SKM-1 treated with dmso at 0.1 percent for 144 hours (cell line): Measurements from ENCODE around the gene LCE6A.

ENCODE experiments used
- DNase-seq: peaks from one replicate; lab custom pipeline; 2025; ENCODE audit not compliant: unreplicated experiment; lab: John Stamatoyannopoulos, UW

LCE6A gene

GRCh38 chr1:152873495-152873894 lies 30.8 kb downstream of the LCE6A start:
- no peak for DNase-seq

- DNase-seq, result no peak
These were observed 34.2 kb downstream of the LCE6A start for GRCh38 chr1:152876827-152877226.

GRCh38 chr1:152878042-152878441 lies 35.4 kb downstream of the LCE6A start, which contains the start of gene SMCP:
TSS of gene SMCP (plus strand) at chr1:152878322. CDS start at chr1:152884423, 6,101 bp downstream.
- no peak for DNase-seq

GRCh38 chr1:152879559-152880198 lies 37.0 kb downstream of the LCE6A start:
- no peak for DNase-seq

- DNase-seq, result no peak
These were observed 37.7 kb downstream of the LCE6A start for GRCh38 chr1:152880316-152880715.

GRCh38 chr1:152880907-152881306 lies 38.3 kb downstream of the LCE6A start:
- DNase-seq, result no peak

GRCh38 chr1:152884085-152884484 lies 41.4 kb downstream of the LCE6A start:
- no peak for DNase-seq

GRCh38 chr1:152884506-152884905 lies 41.9 kb downstream of the LCE6A start:
- no peak for DNase-seq

GRCh38 chr1:152884966-152885624 lies 42.4 kb downstream of the LCE6A start:
- DNase-seq, result no peak

GRCh38 chr1:152886085-152886484 lies 43.4 kb downstream of the LCE6A start:
- no peak for DNase-seq

GRCh38 chr1:152886758-152887409 lies 44.2 kb downstream of the LCE6A start:
- DNase-seq, result no peak

GRCh38 chr1:152888126-152888525 lies 45.5 kb downstream of the LCE6A start:
- no peak for DNase-seq
